OCI-LY7 (cell line): ENCODE measurements around the gene ZNF500. TPM values are rescaled to one million over a fixed set of nuclear protein-coding genes. Genes with fewer than 3 reads are reported as not detected.

ENCODE experiments used
- BruUV-seq: library from RNA; stranded (reverse); fragments of 400-500 nt; replicated peaks from 2 replicates; lab custom pipeline; 2021; lab: Mats Ljungman, UMichigan
- CTCF ChIA-PET: fragments of 300-600 bp; sonication (Branson Sonifier 250); formaldehyde crosslinking; loops from one replicate; lab custom pipeline; 2022; ENCODE audit warnings: antibody characterized with exemption; ENCODE audit not compliant: unreplicated experiment; lab: Charles Lee
- POLR2A ChIA-PET: fragments of 300-600 bp; sonication (Branson Sonifier 250); formaldehyde crosslinking; loops from one replicate; lab custom pipeline; 2022; ENCODE audit warnings: antibody characterized with exemption; lab: Charles Lee
- DNase-seq: peaks from one replicate; pipeline ENCODE4 v3.0.0-alpha.2; 2015; ENCODE audit warnings: low spot score
- H2AFZ ChIP-seq: fragments of 200-600 bp; sonication (generic), shearing (Covaris generic); 2 replicates; pipeline ENCODE4 v1.6.1; 2014; ENCODE audit warnings: mild to moderate bottlenecking, antibody characterized with exemption, low read length, moderate library complexity
- H3K27ac ChIP-seq: fragments of 200-600 bp; sonication (generic); 2 replicates; pipeline ENCODE4 v1.5.1; 2014; ENCODE audit warnings: mixed run types, low read depth, mild to moderate bottlenecking, moderate library complexity, low read length, inconsistent platforms; ENCODE audit not compliant: poor library complexity, severe bottlenecking
- H3K36me3 ChIP-seq: fragments of 200-600 bp; sonication (generic); 2 replicates; pipeline ENCODE4 v1.6.1; 2014; ENCODE audit warnings: mild to moderate bottlenecking, antibody characterized with exemption, low read length, moderate library complexity, mixed read lengths; ENCODE audit not compliant: insufficient read depth
- H3K4me1 ChIP-seq: fragments of 200-600 bp; sonication (generic); 2 replicates; pipeline ENCODE4 v1.5.1; 2014; ENCODE audit warnings: mild to moderate bottlenecking, low read length; ENCODE audit not compliant: insufficient read depth, poor library complexity, severe bottlenecking
- H3K4me2 ChIP-seq: fragments of 200-600 bp; sonication (generic); 2 replicates; pipeline ENCODE4 v1.6.1; 2014; ENCODE audit warnings: mild to moderate bottlenecking, low read length
- H3K4me3 ChIP-seq: fragments of 200-600 bp; sonication (generic); 2 replicates; pipeline ENCODE4 v1.5.1; 2014; ENCODE audit warnings: mild to moderate bottlenecking, low read depth, low read length; ENCODE audit not compliant: poor library complexity, severe bottlenecking
- H3K79me2 ChIP-seq: fragments of 200-600 bp; sonication (generic); 2 replicates; pipeline ENCODE4 v1.6.1; 2016; ENCODE audit warnings: low read depth, mild to moderate bottlenecking, low read length, moderate library complexity, mixed read lengths; ENCODE audit not compliant: insufficient read depth
- H3K9me2 ChIP-seq: fragments of 200-600 bp; sonication (generic); 2 replicates; pipeline ENCODE4 v1.6.1; 2016; ENCODE audit warnings: mild to moderate bottlenecking, low read length, mixed read lengths; ENCODE audit not compliant: insufficient read depth
- H3K9me3 ChIP-seq: fragments of 200-600 bp; sonication (generic); 2 replicates; pipeline ENCODE4 v1.6.1; 2014; ENCODE audit warnings: mild to moderate bottlenecking, mixed run types, low read length, mixed read lengths
- H4K20me1 ChIP-seq: fragments of 200-600 bp; sonication (generic); 2 replicates; pipeline ENCODE4 v1.6.1; 2014; ENCODE audit warnings: mild to moderate bottlenecking, antibody characterized with exemption, low read length, moderate library complexity, mixed read lengths; ENCODE audit not compliant: insufficient read depth
- EZH2phosphoT487 ChIP-seq: fragments of 200-600 bp; sonication (generic); IDR thresholded peaks from 2 replicates; pipeline ENCODE4 v1.6.1; 2018; ENCODE audit warnings: low read depth, borderline replicate concordance, mild to moderate bottlenecking, mixed run types, antibody characterized with exemption, low read length, moderate library complexity, mixed read lengths
- intact Hi-C: fragments of 100-400 bp; cut with micrococcal nuclease; formaldehyde crosslinking; loops from one replicate; pipeline ENCODE4 v1.10.0; 2022; ENCODE audit not compliant: unreplicated experiment
- total RNA-seq, 2 experiments: library from RNA; depleted of rRNA in 1 of 2; stranded (reverse); fragments of >200 nt in 1 of 2; shearing (Covaris generic) in 1 of 2; gene quantifications; 2 replicates each; pipeline ENCODE4 v1.2.3, GENCODE V29; 2014 to 2022
- TF ChIP-seq, protein P1 (sequence below): fragments of 200-600 bp; sonication (generic); conservative IDR thresholded peaks from 2 replicates; pipeline ENCODE4 v1.5.1; 2014; ENCODE audit warnings: mild to moderate bottlenecking, antibody characterized with exemption, low read length, moderate library complexity, mixed read lengths

ZNF500 gene
- total RNA-seq, 2 experiments from 2014 or later, result 16.1 to 23.9 TPM

DNA sequence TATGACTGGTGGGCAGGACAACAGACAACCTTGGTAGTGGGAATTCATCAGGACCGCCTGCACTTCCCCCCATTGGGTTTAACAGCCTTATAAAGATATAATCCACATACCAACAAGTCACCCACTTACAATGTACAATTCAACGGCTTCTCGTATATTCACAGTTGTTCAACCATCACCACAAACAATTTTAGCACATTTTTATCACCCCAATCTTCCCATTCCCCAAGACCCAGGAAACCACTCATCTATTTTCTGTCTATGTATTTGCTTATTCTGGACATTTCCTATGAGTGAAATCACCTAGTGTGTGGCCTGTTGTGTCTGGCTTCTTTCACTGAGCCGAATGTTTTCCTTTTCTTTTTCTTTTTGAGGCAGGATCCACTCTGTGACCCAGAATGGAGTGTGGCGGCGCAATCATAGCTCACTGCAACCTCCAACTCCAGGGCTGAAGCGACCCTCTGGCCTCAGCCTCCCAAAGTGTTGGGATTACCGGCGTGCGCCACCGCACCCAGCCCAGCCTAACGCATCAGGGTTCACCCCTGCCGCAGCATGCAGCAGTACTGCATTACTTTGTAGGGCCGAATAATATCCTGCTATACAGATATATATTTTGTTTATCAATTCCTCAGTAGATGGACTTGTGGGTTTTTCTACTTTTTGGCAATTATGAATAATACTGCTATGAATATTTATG is 43.7 kb downstream of the ZNF500 start:
- CTCF ChIA-PET, result no interaction called here
- no peaks in the 10 kb centered on the region for H4K20me1 ChIP-seq

DNA sequence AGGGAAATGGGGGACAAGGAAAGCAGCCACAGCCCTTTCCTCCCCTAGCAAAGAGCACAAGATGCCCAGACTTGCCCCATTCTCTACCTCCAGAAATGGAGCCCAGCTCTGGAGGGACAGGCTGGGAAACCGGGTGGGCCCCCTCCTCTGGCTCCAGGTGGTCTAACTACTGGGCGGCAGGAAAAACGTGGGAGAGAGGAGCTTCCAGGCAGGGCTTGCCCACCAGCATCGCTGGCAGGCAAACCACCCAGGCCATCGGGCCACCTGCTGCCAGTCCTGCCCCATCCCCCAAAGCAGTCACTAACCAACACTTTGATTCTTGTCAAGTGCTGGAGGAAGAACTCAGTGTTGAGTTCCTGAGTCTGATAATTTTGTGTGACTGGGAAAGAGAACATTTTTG is 48.5 kb downstream of the ZNF500 start:
- no peaks in the 10 kb centered on the region for H3K9me2 ChIP-seq
- H2AFZ ChIP-seq, result peak overlapping the region; percentile 41; the same call in 1 of the 2 replicates
- peak overlapping the region; percentile 31 for H3K4me3 ChIP-seq
- ChIA-PET POLR2A (no interaction called here), CTCF (no interaction called here)
- H3K9me3 ChIP-seq, result no peaks in the 10 kb centered on the region
- TF ChIP-seq, protein P1, sequence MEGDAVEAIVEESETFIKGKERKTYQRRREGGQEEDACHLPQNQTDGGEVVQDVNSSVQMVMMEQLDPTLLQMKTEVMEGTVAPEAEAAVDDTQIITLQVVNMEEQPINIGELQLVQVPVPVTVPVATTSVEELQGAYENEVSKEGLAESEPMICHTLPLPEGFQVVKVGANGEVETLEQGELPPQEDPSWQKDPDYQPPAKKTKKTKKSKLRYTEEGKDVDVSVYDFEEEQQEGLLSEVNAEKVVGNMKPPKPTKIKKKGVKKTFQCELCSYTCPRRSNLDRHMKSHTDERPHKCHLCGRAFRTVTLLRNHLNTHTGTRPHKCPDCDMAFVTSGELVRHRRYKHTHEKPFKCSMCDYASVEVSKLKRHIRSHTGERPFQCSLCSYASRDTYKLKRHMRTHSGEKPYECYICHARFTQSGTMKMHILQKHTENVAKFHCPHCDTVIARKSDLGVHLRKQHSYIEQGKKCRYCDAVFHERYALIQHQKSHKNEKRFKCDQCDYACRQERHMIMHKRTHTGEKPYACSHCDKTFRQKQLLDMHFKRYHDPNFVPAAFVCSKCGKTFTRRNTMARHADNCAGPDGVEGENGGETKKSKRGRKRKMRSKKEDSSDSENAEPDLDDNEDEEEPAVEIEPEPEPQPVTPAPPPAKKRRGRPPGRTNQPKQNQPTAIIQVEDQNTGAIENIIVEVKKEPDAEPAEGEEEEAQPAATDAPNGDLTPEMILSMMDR, result no peak
- no peak for TF ChIP-seq EZH2phosphoT487
- no peaks in the 10 kb centered on the region for H4K20me1 ChIP-seq
- peak; percentile 42 for DNase-seq
- BruUV-seq, result no TSS peak
- peaks cover 20% of the 10 kb centered on the region; the same call in 1 of the 2 replicates for H3K36me3 ChIP-seq
- intact Hi-C loops, result no loop called here
- peak overlapping the region; percentile 61 for H3K27ac ChIP-seq
- H3K4me2 ChIP-seq, result peak overlapping the region; percentile 64
- H3K79me2 ChIP-seq, result no peaks in the 10 kb centered on the region
- H3K4me1 ChIP-seq, result peaks cover 17% of the 10 kb centered on the region

More for the DNA sequence above, 43.7 kb downstream of the ZNF500 start:
- Histone ChIP-seq H3K9me3 (no peaks in the 10 kb centered on the region), H3K4me2 (no peak overlapping the region), H3K36me3 (peaks cover 16% of the 10 kb centered on the region; the same call in 1 of the 2 replicates), H3K27ac (no peak overlapping the region), H3K79me2 (no peaks in the 10 kb centered on the region), H3K4me3 (no peak overlapping the region), H3K9me2 (no peaks in the 10 kb centered on the region), H2AFZ (no peak overlapping the region), H3K4me1 (peaks cover 14% of the 10 kb centered on the region)
- intact Hi-C loops, result no loop called here
- no peak for DNase-seq
- no peak for TF ChIP-seq EZH2phosphoT487
- TF ChIP-seq, protein P1, result no peak
- no TSS peak for BruUV-seq
- POLR2A ChIA-PET, result no interaction called here

DNA sequence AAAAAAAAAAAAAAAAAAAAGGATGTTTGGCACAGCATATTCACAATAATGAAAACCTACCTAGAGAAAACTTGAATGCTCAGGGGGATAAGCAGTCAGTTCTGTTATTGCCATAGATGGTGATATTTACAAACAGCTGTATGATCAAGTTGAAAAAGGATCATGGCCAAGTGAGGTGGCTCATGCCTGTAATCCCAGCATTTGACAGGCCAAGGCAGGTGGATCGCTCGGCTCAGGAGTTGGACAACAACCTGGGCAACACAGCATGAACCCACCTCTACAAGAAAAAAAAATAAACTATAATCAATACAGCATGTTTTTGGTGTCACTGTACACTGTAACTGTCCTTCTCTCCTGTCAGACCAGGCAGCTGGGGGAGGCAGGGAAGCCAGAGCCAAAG is 52.0 kb downstream of the ZNF500 start:
- ChIA-PET CTCF (no interaction called here), POLR2A (interaction anchor here (0.7 kb wide), 1 partner anchor 191 kb away, joined by 5 read pairs; no protein-coding TSS in a partner anchor)
- Histone ChIP-seq H3K79me2 (no peaks in the 10 kb centered on the region), H4K20me1 (no peaks in the 10 kb centered on the region), H3K4me3 (no peak overlapping the region), H3K9me3 (no peaks in the 10 kb centered on the region), H3K4me2 (no peak overlapping the region), H3K9me2 (no peaks in the 10 kb centered on the region), H2AFZ (no peak overlapping the region), H3K27ac (no peak overlapping the region), H3K36me3 (peaks cover 27% of the 10 kb centered on the region), H3K4me1 (peaks cover 17% of the 10 kb centered on the region)
- no peak for DNase-seq
- no TSS peak for BruUV-seq
- intact Hi-C loops, result no loop called here
- TF ChIP-seq, protein P1, result no peak
- no peak for TF ChIP-seq EZH2phosphoT487
